Erythroblast (primary cell): ENCODE measurements around the gene BSCL2.

Experiments
- GATA1 ChIP-seq: IDR thresholded peaks from 2 replicates; pipeline ENCODE4 v1.6.1; 2011; ENCODE audit warnings: low read depth, mild to moderate bottlenecking, control low read depth, low read length, moderate library complexity
- POLR2A ChIP-seq: IDR thresholded peaks from 2 replicates; pipeline ENCODE4 v1.6.1; 2011; ENCODE audit warnings: mild to moderate bottlenecking, low read length

DNA sequence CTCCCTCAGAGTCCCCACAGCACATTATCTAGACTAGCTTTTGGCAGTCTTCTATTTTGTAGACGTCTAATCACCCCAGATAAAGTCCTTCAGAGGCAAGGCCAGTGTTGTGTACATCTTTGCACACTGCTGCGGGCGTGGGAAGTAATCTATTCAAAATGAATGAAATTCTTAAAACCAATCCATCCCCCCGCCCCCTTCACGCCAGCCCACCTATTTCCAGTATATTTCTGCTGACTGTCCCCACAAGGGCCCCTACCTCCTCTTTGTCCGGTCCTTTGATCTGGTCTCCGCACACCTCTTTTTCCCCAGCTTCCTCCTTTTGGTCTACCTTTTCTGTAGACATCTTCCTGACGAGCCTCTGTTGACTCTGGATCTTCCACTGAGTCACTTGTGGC, 375 bp downstream of the BSCL2 start:
- TF ChIP-seq POLR2A (no peak), GATA1 (no peak)
